AML-193 (cell line): ENCODE measurements around the gene LMCD1.
A peak's percentile ranks its signal among the peaks of the same experiment; 100 is the strongest.

Experiments
- DNase-seq, 2 experiments: peaks; one replicate each; lab custom pipeline; 2025; lab: John Stamatoyannopoulos, UW

LMCD1 gene

GRCh38 chr3:8619548-8619947 is 117.9 kb downstream of the LMCD1 start:
- no peak for DNase-seq

DNA sequence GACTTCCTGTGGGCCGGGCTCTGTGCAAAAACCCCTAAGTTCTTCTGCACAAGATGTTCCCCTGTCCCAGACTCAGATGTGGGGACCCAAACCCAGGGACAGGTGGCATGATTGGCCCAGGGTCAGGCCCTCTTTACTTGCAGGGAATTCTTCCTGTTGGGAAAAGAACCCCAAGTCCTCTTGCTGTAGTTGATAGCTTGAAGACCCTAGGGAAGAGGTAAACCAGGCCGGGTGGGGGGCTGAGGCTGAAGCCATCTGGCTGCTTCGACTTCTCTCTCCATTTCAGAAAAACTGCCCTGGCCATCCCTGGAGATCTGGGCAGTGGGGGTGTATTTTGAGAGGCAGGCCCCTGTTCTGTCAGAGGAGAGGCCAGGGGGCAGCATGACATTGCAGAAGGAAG is 119.5 kb downstream of the LMCD1 start:
- no peak for DNase-seq

GRCh38 chr3:8621872-8622271 is 120.2 kb downstream of the LMCD1 start:
- DNase-seq = no peak

DNA sequence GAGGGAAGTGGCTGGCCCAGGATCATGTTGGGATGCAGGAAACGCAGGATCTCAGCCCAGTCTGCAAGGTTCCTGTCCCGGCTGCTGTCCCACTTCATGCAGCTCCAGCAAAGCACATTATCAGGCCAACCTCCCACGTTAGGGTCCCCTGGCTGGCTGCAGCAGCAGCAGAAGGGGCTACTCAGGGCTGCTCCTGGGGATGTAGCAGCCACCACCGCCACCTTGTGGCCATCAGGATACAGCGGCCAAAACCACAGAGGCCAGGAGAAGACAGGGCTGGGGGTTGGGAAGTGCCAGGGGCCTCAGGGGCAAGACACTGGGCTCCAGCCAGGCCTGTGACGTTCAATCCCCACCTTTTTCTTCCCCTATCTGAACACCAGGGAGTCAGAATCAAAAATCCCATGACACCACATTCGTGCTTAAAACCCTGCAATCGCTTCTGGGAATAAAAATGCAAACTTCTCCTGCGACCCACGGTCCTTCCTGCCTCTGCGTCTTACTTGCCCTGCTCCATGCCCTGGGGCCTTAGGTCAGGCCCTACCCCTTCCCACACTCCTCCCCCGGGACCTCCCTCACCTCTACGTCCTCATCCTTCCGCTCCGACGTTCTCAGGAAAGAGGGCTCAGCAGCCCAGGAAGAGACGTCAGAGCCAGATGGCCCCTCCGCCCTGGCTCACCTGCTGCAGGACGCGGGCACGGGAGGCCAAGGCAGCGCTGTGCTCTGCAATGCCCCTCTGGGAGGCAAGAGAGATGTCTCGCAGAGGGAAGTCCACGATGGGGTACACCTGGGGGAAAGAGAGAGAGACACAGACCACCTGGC is 121.5 kb downstream of the LMCD1 start:
- DNase-seq = peak; percentile 31 to 40

DNA sequence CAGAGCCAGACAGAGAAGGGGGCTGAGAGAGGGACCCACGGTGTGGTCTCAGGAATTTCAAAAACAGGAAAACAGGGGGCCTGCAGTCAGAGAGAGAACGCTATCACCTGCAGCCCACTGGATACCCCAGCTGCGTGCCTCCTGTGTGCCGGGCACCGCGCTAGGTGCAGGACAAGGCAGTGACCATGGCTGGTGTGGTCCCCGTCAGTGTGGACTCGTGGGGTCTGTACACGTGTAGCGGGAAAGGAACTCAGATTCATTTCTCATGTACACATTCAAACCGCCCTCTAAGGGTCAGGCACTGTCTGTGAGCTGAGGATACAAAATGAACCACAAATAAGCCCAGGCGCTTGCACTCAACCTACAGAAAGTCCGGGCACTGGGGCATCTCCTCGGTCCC is 122.1 kb downstream of the LMCD1 start:
- DNase-seq = no peak
